HG03565 (cell line): ENCODE results near the gene OR7G1.
"Not testable (repeated sequence)": the region's sequence is repeated elsewhere in the genome, so short reads cannot be mapped to it uniquely, and the experiment has no call there.

Experiments used
- ATAC-seq: cut with Tn5 transposase; IDR thresholded peaks from one replicate; pipeline ENCODE4 v1.9.1; 2021; ENCODE audit warnings: mild to moderate bottlenecking, moderate library complexity; ENCODE audit not compliant: unreplicated experiment

The OR7G1 gene

GRCh38 chr19:9078651-9079050 lies 36.9 kb downstream of the OR7G1 start:
- no peak for ATAC-seq

DNA sequence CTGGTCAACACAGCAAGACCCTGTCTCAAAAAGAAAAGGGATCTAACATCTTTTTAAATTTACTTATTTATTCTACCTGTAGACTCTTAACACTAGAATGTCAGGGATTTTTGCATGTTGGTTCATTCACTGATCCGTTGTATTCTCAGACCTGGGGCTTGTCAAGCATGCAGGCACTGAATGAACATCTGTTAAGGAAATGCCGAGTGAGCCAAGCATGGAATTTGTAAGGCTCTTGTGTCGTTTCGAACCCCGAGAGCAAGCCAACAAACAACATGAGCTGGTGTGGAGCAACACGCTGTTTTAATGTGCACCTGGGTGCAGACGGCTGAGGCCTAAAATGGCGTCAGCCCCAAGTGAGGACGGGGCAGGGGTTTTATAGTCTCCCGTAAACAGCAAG lies 38.7 kb downstream of the OR7G1 start:
- ATAC-seq = no peak

GRCh38 chr19:9075064-9075949 lies 40.3 kb downstream of the OR7G1 start:
- no peak for ATAC-seq

GRCh38 chr19:9073806-9074205 lies 41.8 kb downstream of the OR7G1 start:
- no peak for ATAC-seq

DNA sequence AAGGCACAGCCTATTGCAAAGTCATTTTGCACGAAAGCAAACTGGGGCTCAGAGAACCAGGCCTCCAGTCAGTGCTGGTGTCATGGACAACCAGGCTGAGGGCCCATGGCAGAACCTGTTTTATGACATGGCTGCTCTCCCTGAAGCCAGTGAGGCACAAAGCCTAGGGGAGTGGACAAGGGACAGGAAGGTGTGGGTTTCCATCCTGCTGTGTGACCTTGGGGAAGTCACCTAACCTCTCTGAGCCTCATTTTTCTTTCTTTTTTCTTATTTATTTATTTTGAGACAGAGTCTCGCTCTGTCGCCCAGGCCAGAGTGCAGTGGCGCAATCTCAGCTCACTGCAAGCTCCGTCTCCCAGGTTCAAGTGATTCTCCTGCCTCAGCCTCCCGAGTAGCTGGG lies 43.8 kb downstream of the OR7G1 start:
- ATAC-seq = not testable (repeated sequence)

GRCh38 chr19:9070066-9070465 lies 45.5 kb downstream of the OR7G1 start:
- no peak for ATAC-seq

- no peak for ATAC-seq
Observed at GRCh38 chr19:9065457-9066014, 50.0 kb downstream of the OR7G1 start.
